Rectal smooth muscle tissue (tissue), 1 donor: ENCODE measurements around the gene DBI.
A peak's percentile ranks its signal among the peaks of the same experiment; 100 is the strongest.

Experiments
- H3K27ac ChIP-seq: one replicate; pipeline ENCODE4 v1.7.0; 2013; ENCODE audit warnings: low read depth, low read length, inconsistent platforms
- H3K27me3 ChIP-seq: one replicate; pipeline ENCODE4 v1.7.0; 2013; ENCODE audit warnings: low read length; ENCODE audit not compliant: control insufficient read depth, insufficient read depth
- H3K36me3 ChIP-seq: one replicate; pipeline ENCODE4 v1.7.0; 2013; ENCODE audit warnings: low read length; ENCODE audit not compliant: control insufficient read depth, insufficient read depth
- H3K4me1 ChIP-seq: one replicate; pipeline ENCODE4 v1.7.0; 2013; ENCODE audit warnings: low read length; ENCODE audit not compliant: control insufficient read depth, insufficient read depth
- H3K4me3 ChIP-seq: one replicate; pipeline ENCODE4 v1.7.0; 2013; ENCODE audit warnings: low read length
- H3K9ac ChIP-seq: one replicate; pipeline ENCODE4 v1.7.0; 2013; ENCODE audit warnings: low read length

DBI gene

GRCh38 chr2:119338826-119339561, 27.8 kb upstream of the DBI start:
- no peaks in the 10 kb centered on the region for H3K27me3 ChIP-seq

GRCh38 chr2:119339562-119339923, 27.2 kb upstream of the DBI start:
- H3K36me3 ChIP-seq: no peaks in the 10 kb centered on the region
- H3K4me3 ChIP-seq: no peak overlapping the region
- no peaks in the 10 kb centered on the region for H3K27me3 ChIP-seq
- H3K9ac ChIP-seq: no peak overlapping the region
- H3K4me1 ChIP-seq: no peaks in the 10 kb centered on the region
- no peak overlapping the region for H3K27ac ChIP-seq

More at GRCh38 chr2:119338826-119339561, 27.8 kb upstream of the DBI start:
- H3K9ac ChIP-seq: no peak overlapping the region
- no peak overlapping the region for H3K4me3 ChIP-seq
- no peaks in the 10 kb centered on the region for H3K36me3 ChIP-seq
- H3K4me1 ChIP-seq: no peaks in the 10 kb centered on the region
- no peak overlapping the region for H3K27ac ChIP-seq

DNA sequence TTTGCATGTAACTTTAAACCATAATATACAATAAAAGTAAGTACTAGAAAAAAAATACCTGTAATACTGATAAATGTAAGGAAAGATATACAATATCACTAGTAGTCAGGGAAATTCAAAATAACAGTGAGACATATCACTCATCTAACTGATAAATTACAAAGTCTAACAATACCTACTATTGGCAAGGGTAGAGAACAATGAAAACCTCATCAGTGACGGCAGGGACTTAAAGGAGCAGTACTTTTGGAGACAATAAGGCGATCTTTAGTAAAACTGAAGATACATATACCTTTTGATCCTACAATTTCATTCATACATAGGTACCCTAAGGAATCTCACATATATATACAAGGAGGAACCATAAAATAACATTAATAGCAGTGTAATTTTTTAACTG, 25.1 kb upstream of the DBI start:
- Histone ChIP-seq H3K27me3 (no peaks in the 10 kb centered on the region), H3K36me3 (no peaks in the 10 kb centered on the region), H3K9ac (no peak overlapping the region), H3K27ac (no peak overlapping the region), H3K4me3 (no peak overlapping the region), H3K4me1 (no peaks in the 10 kb centered on the region)

- no peaks in the 10 kb centered on the region for H3K27me3 ChIP-seq
- H3K36me3 ChIP-seq: no peaks in the 10 kb centered on the region
- H3K27ac ChIP-seq: no peak overlapping the region
- H3K9ac ChIP-seq: no peak overlapping the region
- H3K4me3 ChIP-seq: no peak overlapping the region
- peaks cover 2% of the 10 kb centered on the region for H3K4me1 ChIP-seq
Observed at GRCh38 chr2:119349289-119349688, 17.5 kb upstream of the DBI start.

DNA sequence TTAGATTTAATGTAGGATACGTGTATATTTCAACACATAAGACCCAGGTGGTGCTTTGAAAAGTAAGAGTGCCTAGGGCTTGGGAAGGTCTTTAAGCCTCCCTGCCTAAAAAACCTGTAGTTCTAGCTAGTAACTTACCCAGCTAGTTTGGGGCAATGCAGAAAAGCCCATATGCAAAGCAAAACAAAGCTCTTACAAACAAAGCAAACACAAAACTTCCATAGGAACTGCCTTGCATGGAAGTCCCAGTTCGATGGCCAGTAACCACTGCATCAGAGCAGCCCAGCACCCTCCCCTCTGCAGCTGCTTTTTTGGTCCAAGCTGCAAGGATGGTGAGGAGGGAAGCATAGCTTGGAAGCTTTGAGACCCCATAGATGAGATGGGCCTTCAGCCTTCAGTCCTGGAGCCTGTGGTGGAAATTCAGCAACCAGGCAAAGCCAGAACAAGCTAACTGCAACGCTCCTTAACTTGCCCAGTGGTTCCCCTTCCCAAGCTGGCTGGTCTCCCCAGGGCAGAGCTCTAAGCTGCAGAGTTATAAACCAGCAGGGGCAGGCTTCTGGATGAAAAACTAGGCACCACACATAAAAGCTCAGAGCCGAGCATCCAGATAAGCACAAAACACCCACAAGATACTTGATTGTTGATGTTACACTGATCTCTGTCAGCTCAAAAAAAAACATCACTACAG, 16.3 kb upstream of the DBI start:
- H3K27ac ChIP-seq: no peak overlapping the region
- H3K9ac ChIP-seq: no peak overlapping the region
- H3K4me3 ChIP-seq: no peak overlapping the region
- H3K27me3 ChIP-seq: no peaks in the 10 kb centered on the region
- no peaks in the 10 kb centered on the region for H3K36me3 ChIP-seq
- peaks cover 2% of the 10 kb centered on the region for H3K4me1 ChIP-seq

DNA sequence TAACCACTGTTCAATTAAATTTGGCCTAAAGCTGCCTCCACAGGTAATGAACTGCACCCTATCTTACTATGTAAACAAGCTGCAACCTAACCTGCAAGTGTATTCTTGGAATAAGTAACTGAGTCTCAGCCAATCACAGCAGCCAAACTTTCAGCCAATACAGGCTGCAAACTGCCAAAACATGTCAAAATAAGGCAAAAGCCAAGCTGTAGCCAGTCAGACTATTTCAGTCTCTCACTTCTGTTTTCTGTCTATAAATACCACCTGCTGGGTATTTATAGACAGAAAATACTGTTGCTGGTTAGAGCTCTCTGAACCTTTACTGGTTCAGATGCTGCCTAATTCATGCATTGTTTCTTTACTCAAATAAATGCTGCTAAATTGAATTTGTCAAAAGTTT, 14.4 kb upstream of the DBI start:
- no peaks in the 10 kb centered on the region for H3K36me3 ChIP-seq
- no peak overlapping the region for H3K9ac ChIP-seq
- no peak overlapping the region for H3K4me3 ChIP-seq
- H3K27ac ChIP-seq: no peak overlapping the region
- H3K4me1 ChIP-seq: peaks cover 2% of the 10 kb centered on the region
- no peaks in the 10 kb centered on the region for H3K27me3 ChIP-seq

- H3K27ac ChIP-seq: no peak overlapping the region
- H3K4me1 ChIP-seq: peaks cover 2% of the 10 kb centered on the region
- H3K4me3 ChIP-seq: no peak overlapping the region
Observed at GRCh38 chr2:119354860-119355259, 11.9 kb upstream of the DBI start.

DNA sequence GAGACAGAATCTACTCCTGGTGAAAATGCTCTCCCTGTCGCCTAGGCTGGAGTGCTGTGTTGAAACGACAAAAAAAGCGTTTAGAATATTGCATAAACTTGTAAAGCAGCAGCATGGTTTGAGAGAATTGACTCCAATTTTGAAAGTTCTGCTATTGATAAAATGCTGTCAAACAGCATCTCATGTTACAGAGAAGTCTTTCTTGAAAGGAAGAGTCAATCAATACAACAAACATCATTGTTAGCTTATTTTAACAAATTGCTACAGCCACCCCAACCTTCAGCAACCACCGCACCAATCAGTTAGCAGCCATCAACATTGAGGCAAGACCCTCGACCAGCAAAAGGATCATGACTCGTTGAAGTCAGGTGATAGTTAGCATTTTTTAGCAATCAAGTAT, 7.0 kb upstream of the DBI start:
- Histone ChIP-seq H3K9ac (no peak overlapping the region), H3K36me3 (no peaks in the 10 kb centered on the region), H3K27me3 (no peaks in the 10 kb centered on the region), H3K4me1 (no peaks in the 10 kb centered on the region), H3K4me3 (no peak overlapping the region), H3K27ac (no peak overlapping the region)

More at GRCh38 chr2:119354860-119355259, 11.9 kb upstream of the DBI start:
- Histone ChIP-seq H3K36me3 (no peaks in the 10 kb centered on the region), H3K27me3 (no peaks in the 10 kb centered on the region), H3K9ac (no peak overlapping the region)

DNA sequence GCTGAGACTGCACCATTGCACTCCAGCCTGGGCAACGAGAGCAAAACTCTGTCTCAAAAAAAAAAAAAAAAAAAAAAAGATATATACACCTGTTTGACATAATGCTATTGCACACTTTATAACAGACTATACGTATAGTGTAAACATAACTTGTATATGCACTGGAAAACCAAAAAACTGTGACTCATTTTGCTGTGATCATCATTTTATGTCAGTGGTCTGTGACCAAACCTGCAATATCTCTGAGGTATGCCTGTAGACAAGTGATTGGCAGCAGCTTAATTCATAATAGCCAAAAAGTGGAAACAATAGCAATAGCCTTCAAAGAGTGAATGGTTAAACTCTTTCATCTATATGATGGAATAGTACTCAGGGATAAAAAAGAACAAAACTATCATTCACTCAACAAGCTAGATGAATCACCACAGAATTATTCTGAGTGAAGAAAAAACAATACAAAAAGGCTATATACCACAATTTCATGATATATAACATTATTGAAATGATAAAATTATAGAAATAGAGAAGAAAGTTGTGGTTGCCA, 6.3 kb upstream of the DBI start:
- Histone ChIP-seq H3K27me3 (no peaks in the 10 kb centered on the region), H3K9ac (no peak overlapping the region), H3K4me1 (peaks cover 2% of the 10 kb centered on the region), H3K4me3 (no peak overlapping the region), H3K36me3 (no peaks in the 10 kb centered on the region), H3K27ac (no peak overlapping the region)

DNA sequence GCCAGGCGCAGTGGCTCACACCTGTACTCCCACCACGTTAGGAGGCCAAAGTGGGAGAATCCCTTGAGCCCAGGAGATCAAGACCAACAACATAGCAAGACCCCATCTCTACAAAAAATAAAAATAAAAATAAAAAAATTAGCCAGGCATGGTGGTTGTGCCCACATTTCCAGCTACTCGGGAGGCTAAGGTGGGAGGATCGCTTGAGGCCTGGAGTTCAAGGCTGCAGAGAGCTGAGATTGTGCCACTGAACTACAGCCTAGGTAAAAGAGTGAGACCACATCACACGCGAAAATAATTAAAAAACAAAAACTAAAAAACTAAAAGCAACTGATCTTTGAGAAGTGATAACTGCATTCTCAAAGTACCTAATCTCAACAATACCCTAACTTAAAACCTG, 2.0 kb upstream of the DBI start:
- H3K9ac ChIP-seq: no peak overlapping the region
- H3K4me3 ChIP-seq: no peak overlapping the region
- H3K27ac ChIP-seq: no peak overlapping the region
- H3K27me3 ChIP-seq: no peaks in the 10 kb centered on the region
- H3K4me1 ChIP-seq: peaks cover 6% of the 10 kb centered on the region
- H3K36me3 ChIP-seq: peaks cover 1% of the 10 kb centered on the region

GRCh38 chr2:119365436-119365835, 1.3 kb upstream of the DBI start:
- peaks cover 6% of the 10 kb centered on the region for H3K4me1 ChIP-seq
- H3K9ac ChIP-seq: no peak overlapping the region
- no peak overlapping the region for H3K27ac ChIP-seq
- no peaks in the 10 kb centered on the region for H3K27me3 ChIP-seq
- peaks cover 4% of the 10 kb centered on the region for H3K36me3 ChIP-seq
- H3K4me3 ChIP-seq: peak overlapping the region; percentile 79

DNA sequence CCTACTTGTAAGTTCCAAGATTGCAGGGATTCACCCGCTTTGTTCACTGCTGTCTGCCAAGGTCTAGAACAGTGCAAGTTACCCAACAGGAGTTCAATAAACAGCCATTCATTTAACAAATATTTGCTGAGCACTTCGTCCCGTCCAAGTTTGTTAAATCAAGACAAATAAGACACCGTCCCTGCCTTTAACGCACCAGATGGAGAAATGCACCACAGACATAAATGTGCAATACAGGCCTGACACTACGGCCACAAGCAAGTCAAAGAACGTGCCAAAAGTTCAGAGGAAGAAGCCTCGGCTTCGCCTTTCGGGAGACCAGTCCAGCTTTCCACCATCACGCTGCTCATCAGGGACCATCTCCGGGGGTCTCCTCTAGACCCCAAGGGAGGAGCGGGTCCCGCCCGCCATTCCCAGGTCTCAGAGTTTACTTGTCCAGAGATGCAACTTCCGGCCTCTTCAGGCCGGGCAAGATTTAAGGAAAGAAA, 572 bp upstream of the DBI start:
- H3K36me3 ChIP-seq: peaks cover 9% of the 10 kb centered on the region
- H3K4me1 ChIP-seq: peaks cover 6% of the 10 kb centered on the region
- H3K27me3 ChIP-seq: no peaks in the 10 kb centered on the region
- peak overlapping the region; percentile 83 for H3K27ac ChIP-seq
- H3K9ac ChIP-seq: peak overlapping the region; percentile 50
- H3K4me3 ChIP-seq: peak overlapping the region; percentile 79
